ENCODE data around the gene ZNF438.

DNA sequence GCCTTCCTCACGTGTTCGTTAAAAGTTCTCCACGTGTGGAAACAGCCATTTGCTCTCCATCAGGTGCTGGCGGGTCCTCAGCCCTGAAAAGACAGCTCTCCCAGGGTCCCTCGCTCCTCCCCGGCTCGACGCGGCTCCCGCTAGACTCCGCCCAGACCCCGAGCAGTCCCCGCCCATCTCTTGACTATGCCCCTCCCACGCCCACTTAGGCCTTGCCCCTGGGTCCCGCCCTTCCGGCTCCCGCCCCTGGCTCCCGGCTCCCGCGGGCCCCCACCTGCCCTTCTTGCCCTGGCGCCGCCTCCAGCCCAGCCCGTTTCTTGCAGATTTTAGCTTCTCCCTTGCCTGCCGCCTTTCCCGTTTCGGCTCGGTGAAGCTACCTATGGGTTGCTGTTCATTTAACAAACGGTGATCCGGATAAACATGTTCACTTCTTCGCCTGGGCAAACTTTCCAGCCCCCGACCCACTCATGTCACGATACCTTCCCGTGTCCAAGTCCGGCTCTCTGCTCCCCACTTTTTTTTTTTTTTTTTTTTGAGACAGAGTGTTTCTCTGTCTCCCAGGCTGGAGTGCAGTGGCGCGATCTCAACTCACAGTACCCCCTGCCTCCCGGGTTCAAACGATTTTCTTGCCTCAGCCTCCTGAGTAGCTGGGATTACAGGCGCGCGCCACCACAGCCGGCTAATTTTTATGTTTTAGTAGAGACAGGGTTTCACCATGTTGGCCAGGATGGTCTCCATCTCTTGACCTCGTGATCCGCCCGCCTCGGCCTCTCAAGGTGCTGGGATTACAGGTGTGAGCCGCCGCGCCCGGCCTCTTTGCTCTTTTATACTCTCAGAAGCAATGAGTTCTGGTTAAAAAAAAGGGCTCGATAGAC is 830 bp upstream of the ZNF438 start:
- TF ChIP-seq, protein P1, sequence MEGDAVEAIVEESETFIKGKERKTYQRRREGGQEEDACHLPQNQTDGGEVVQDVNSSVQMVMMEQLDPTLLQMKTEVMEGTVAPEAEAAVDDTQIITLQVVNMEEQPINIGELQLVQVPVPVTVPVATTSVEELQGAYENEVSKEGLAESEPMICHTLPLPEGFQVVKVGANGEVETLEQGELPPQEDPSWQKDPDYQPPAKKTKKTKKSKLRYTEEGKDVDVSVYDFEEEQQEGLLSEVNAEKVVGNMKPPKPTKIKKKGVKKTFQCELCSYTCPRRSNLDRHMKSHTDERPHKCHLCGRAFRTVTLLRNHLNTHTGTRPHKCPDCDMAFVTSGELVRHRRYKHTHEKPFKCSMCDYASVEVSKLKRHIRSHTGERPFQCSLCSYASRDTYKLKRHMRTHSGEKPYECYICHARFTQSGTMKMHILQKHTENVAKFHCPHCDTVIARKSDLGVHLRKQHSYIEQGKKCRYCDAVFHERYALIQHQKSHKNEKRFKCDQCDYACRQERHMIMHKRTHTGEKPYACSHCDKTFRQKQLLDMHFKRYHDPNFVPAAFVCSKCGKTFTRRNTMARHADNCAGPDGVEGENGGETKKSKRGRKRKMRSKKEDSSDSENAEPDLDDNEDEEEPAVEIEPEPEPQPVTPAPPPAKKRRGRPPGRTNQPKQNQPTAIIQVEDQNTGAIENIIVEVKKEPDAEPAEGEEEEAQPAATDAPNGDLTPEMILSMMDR (IDR thresholded peaks at IDR 0.05), result no peak
- TF ChIP-seq POLR2A (IDR thresholded peaks at IDR 0.05), result peak in 1 of 2 donors; percentile 34

Measured in lower leg skin (tissue), 3 donors.